Measurements from ENCODE around the gene REG3G. TPM values are rescaled to one million over a fixed set of nuclear protein-coding genes. Genes with fewer than 3 reads are reported as not detected.

REG3G gene
- total RNA-seq, 3 donors from 2014 or later: not detected

GRCh38 chr2:78980871-78981270 lies 44.6 kb upstream of the REG3G start:
- H3K4me3 ChIP-seq: no peak overlapping the region
- ATAC-seq (no peak), DNase-seq (no peak)
- no peaks in the 10 kb centered on the region for H3K9me3 ChIP-seq
- no peak for TF ChIP-seq CTCF (IDR thresholded peaks at IDR 0.05)
- H3K36me3 ChIP-seq (ENCODE audit: low read depth): no peaks in the 10 kb centered on the region
- H3K4me1 ChIP-seq (ENCODE audit: low read depth): no peaks in the 10 kb centered on the region
- intact Hi-C loops (cut with DNase I, micrococcal nuclease): no loop called here

GRCh38 chr2:78982638-78983330 lies 42.7 kb upstream of the REG3G start:
- H3K4me1 ChIP-seq (ENCODE audit: low read depth): no peaks in the 10 kb centered on the region
- DNase-seq (no peak), ATAC-seq (no peak)
- no peaks in the 10 kb centered on the region for H3K9me3 ChIP-seq
- H3K36me3 ChIP-seq (ENCODE audit: low read depth): no peaks in the 10 kb centered on the region
- no peak for TF ChIP-seq CTCF (IDR thresholded peaks at IDR 0.05)
- no peak overlapping the region for H3K4me3 ChIP-seq
- intact Hi-C loops (cut with DNase I, micrococcal nuclease): no loop called here

GRCh38 chr2:78984386-78984785 lies 41.1 kb upstream of the REG3G start:
- no peak overlapping the region for H3K4me3 ChIP-seq
- intact Hi-C loops (cut with DNase I, micrococcal nuclease): no loop called here
- no peak for TF ChIP-seq CTCF (IDR thresholded peaks at IDR 0.05)
- no peaks in the 10 kb centered on the region for H3K9me3 ChIP-seq
- ATAC-seq (no peak), DNase-seq (no peak)
- H3K4me1 ChIP-seq (ENCODE audit: low read depth): no peaks in the 10 kb centered on the region
- no peaks in the 10 kb centered on the region for H3K36me3 ChIP-seq (ENCODE audit: low read depth)

GRCh38 chr2:78985558-78985957 lies 39.9 kb upstream of the REG3G start:
- Histone ChIP-seq H3K4me1 (ENCODE audit: low read depth) (no peaks in the 10 kb centered on the region), H3K9me3 (no peaks in the 10 kb centered on the region), H3K36me3 (ENCODE audit: low read depth) (no peaks in the 10 kb centered on the region), H3K4me3 (no peak overlapping the region)
- intact Hi-C loops (cut with DNase I, micrococcal nuclease): no loop called here
- no peak for DNase-seq
- no peak for TF ChIP-seq CTCF (IDR thresholded peaks at IDR 0.05)
- no peak for ATAC-seq

GRCh38 chr2:78989051-78989450 lies 36.5 kb upstream of the REG3G start:
- ATAC-seq (no peak), DNase-seq (no peak)
- intact Hi-C loops (cut with DNase I, micrococcal nuclease): no loop called here

More at GRCh38 chr2:78989051-78989450, 36.5 kb upstream of the REG3G start:
- H3K9me3 ChIP-seq: no peaks in the 10 kb centered on the region
- H3K36me3 ChIP-seq (ENCODE audit: low read depth): no peaks in the 10 kb centered on the region
- no peak overlapping the region for H3K4me3 ChIP-seq
- TF ChIP-seq CTCF (IDR thresholded peaks at IDR 0.05): no peak
- H3K4me1 ChIP-seq (ENCODE audit: low read depth): no peaks in the 10 kb centered on the region
